ENCODE results near the gene ATL2.

GRCh38 chr2:38380397-38381130 is 3.5 kb upstream of the ATL2 start:
- no peak for TF ChIP-seq CTCF (IDR thresholded peaks at IDR 0.05)
- TF ChIP-seq POLR2A (IDR thresholded peaks at IDR 0.05) = no peak
